Gastroesophageal sphincter (tissue), 4 donors: ENCODE data around the gene NUAK1. TPM values are rescaled to one million over a fixed set of nuclear protein-coding genes. Genes with fewer than 3 reads are reported as not detected.

Experiments used
- ATAC-seq: fragments of 150-250 bp; one replicate; pipeline ENCODE4 v1.9.1; 2016; ENCODE audit warnings: mild to moderate bottlenecking, moderate library complexity
- H3K27ac ChIP-seq, 4 donors: fragments of 200-600 bp; sonication (generic) in 3 of 4; 1 replicate in 3 of 4; 2 replicates in 1 of 4; pipeline ENCODE4 v1.5.1; 2016 to 2019
- H3K27me3 ChIP-seq: fragments of 200-600 bp; sonication (generic); one replicate; pipeline ENCODE4 v1.5.1; 2019
- H3K36me3 ChIP-seq, 2 donors: fragments of 200-600 bp; sonication (generic); one replicate each; pipeline ENCODE4 v1.5.1; 2019; ENCODE audit warnings: control low read depth in 1 of 2
- H3K4me1 ChIP-seq, 3 donors: fragments of 200-600 bp; sonication (generic); 1 replicate in 2 of 3; 2 replicates in 1 of 3; pipeline ENCODE4 v1.5.1; 2016 to 2019; ENCODE audit warnings: control low read depth in 2 of 3
- H3K4me3 ChIP-seq, 2 donors: fragments of 200-600 bp; sonication (generic); one replicate each; pipeline ENCODE4 v1.5.1; 2019; ENCODE audit warnings: mild to moderate bottlenecking in 1 of 2, moderate library complexity in 1 of 2
- H3K9me3 ChIP-seq, 3 donors: fragments of 200-600 bp; sonication (generic); one replicate each; pipeline ENCODE4 v1.5.1; 2017 to 2019; ENCODE audit warnings: control low read depth in 2 of 3
- CTCF ChIP-seq, 4 experiments: fragments of 200-600 bp in 2 of 4; fragments of 450-650 bp in 2 of 4; sonication (generic) in 1 of 4; IDR thresholded peaks; one replicate each; pipeline ENCODE4 v1.5.1; 2017 to 2019; ENCODE audit warnings: antibody characterized with exemption in 4 of 4, mild to moderate bottlenecking in 2 of 4, moderate library complexity in 2 of 4
- EP300 ChIP-seq: sonication (generic); formaldehyde crosslinking; IDR thresholded peaks from one replicate; pipeline ENCODE4 v1.6.1; 2017; ENCODE audit warnings: antibody characterized with exemption, mild to moderate bottlenecking
- POLR2A ChIP-seq, 2 donors: fragments of 450-650 bp; IDR thresholded peaks; one replicate each; pipeline ENCODE4 v1.6.1; 2017; ENCODE audit warnings: antibody characterized with exemption in 2 of 2, mild to moderate bottlenecking in 2 of 2, moderate library complexity in 1 of 2
- POLR2AphosphoS5 ChIP-seq: sonication (generic); formaldehyde crosslinking; IDR thresholded peaks from one replicate; pipeline ENCODE4 v1.6.1; 2017; ENCODE audit warnings: antibody characterized with exemption
- WGBS, 2 donors: methylation state at CpG; one replicate each; pipeline ENCODE4 v1.1.5; 2018; ENCODE audit warnings: low coverage in 1 of 2; 5-methylcytosine and 5-hydroxymethylcytosine counted together
- total RNA-seq, 4 donors: library from RNA; depleted of rRNA; stranded (reverse); fragments of >200 nt; gene quantifications; one replicate each; pipeline ENCODE4 v1.1.0, GENCODE V29; 2016

The NUAK1 gene
- total RNA-seq, 4 donors from 2014 or later = 7.4 to 27.7 (median 10.7) TPM

DNA sequence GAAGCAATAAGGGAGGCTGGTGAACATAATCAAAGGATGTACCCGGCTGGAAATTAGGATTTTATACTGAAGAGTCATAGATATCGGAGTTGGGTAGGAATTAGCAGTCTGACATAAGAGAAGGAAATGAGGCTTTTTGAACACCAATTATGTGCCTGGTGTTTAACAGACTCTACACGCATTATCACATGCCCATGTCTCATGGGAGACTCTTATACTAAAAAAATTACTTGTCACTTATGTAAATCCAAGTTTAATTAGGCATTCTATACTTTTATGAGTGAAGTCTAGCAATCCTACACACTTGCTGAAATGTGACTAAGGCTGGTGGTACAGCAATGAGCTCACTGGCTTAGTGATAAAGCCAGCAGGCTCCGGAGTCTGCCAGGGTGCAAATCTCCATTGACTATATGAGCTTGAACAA lies 93.5 kb downstream of the NUAK1 start:
- Histone ChIP-seq H3K9me3 (no peaks in the 10 kb centered on the region), H3K36me3 (no peaks in the 10 kb centered on the region), H3K4me3 (no peak overlapping the region), H3K4me1 (no peaks in the 10 kb centered on the region), H3K27me3 (peaks cover 5% of the 10 kb centered on the region), H3K27ac (no peak overlapping the region)
- WGBS, 2 donors = 85 to 90% methylated on average over 3 to 4 of the region's 4 CpGs
- no peak for ATAC-seq
- TF ChIP-seq EP300 (no peak), POLR2AphosphoS5 (no peak), CTCF (IDR thresholded peaks at IDR 0.05) (no peak), POLR2A (IDR thresholded peaks at IDR 0.05) (no peak)

GRCh38 chr12:106044773-106045172 lies 94.0 kb downstream of the NUAK1 start:
- no peak overlapping the region for H3K27ac ChIP-seq
- TF ChIP-seq POLR2A (IDR thresholded peaks at IDR 0.05) = no peak
- no peak for TF ChIP-seq CTCF (IDR thresholded peaks at IDR 0.05)
- TF ChIP-seq EP300 = no peak
- TF ChIP-seq POLR2AphosphoS5 = no peak
- no peaks in the 10 kb centered on the region for H3K36me3 ChIP-seq
- no peaks in the 10 kb centered on the region for H3K9me3 ChIP-seq
- ATAC-seq = no peak
- H3K4me1 ChIP-seq = no peaks in the 10 kb centered on the region
- no peak overlapping the region for H3K4me3 ChIP-seq
- 42 to 91% methylated on average over 2 of the region's 2 CpGs for WGBS, 2 donors
- peaks cover 10% of the 10 kb centered on the region for H3K27me3 ChIP-seq

- H3K9me3 ChIP-seq = no peaks in the 10 kb centered on the region
- WGBS, 2 donors = 76 to 82% methylated on average over 3 to 4 of the region's 4 CpGs
Measured at GRCh38 chr12:106042037-106042436, 96.7 kb downstream of the NUAK1 start.

GRCh38 chr12:106040521-106040920 lies 98.2 kb downstream of the NUAK1 start:
- Histone ChIP-seq H3K4me3 (no peak overlapping the region), H3K27me3 (peaks cover 12% of the 10 kb centered on the region), H3K4me1 (no peaks in the 10 kb centered on the region), H3K36me3 (no peaks in the 10 kb centered on the region), H3K27ac (no peak overlapping the region), H3K9me3 (no peaks in the 10 kb centered on the region)
- TF ChIP-seq POLR2A (IDR thresholded peaks at IDR 0.05) (no peak), CTCF (IDR thresholded peaks at IDR 0.05) (no peak), EP300 (no peak), POLR2AphosphoS5 (no peak)
- 100% methylated on average over 1 to 3 of the region's 7 CpGs for WGBS, 2 donors
- no peak for ATAC-seq

More at GRCh38 chr12:106042037-106042436, 96.7 kb downstream of the NUAK1 start:
- H3K36me3 ChIP-seq = no peaks in the 10 kb centered on the region
- no peak overlapping the region for H3K4me3 ChIP-seq
- H3K27me3 ChIP-seq = peaks cover 12% of the 10 kb centered on the region
- ATAC-seq = no peak
- no peaks in the 10 kb centered on the region for H3K4me1 ChIP-seq
- no peak overlapping the region for H3K27ac ChIP-seq
- TF ChIP-seq CTCF (IDR thresholded peaks at IDR 0.05) (no peak), POLR2AphosphoS5 (no peak), EP300 (no peak), POLR2A (IDR thresholded peaks at IDR 0.05) (no peak)

- H3K36me3 ChIP-seq = no peaks in the 10 kb centered on the region
- TF ChIP-seq EP300 (no peak), CTCF (IDR thresholded peaks at IDR 0.05) (no peak), POLR2AphosphoS5 (no peak), POLR2A (IDR thresholded peaks at IDR 0.05) (no peak)
- no CpG with 5 or more reads among the region's 2 CpGs for WGBS, 2 donors
Measured at GRCh38 chr12:106039646-106040404, 98.9 kb downstream of the NUAK1 start.

More at GRCh38 chr12:106039646-106040404, 98.9 kb downstream of the NUAK1 start:
- Histone ChIP-seq H3K4me3 (no peak overlapping the region), H3K27ac (no peak overlapping the region), H3K9me3 (no peaks in the 10 kb centered on the region), H3K27me3 (peaks cover 12% of the 10 kb centered on the region), H3K4me1 (no peaks in the 10 kb centered on the region)
- ATAC-seq = no peak
